Endothelial cell (in vitro differentiated cells): ENCODE measurements around the gene GARIN3. TPM values are rescaled to one million over a fixed set of nuclear protein-coding genes. Genes with fewer than 3 reads are reported as not detected.

Experiments used
- DNase-seq: peaks from one replicate; pipeline ENCODE4 v3.0.0; 2021; ENCODE audit warnings: low spot score
- H3K27ac Mint-ChIP-seq: one replicate; pipeline ENCODE4 v1.8.0; 2021; ENCODE audit warnings: mixed read lengths, inconsistent platforms; ENCODE audit not compliant: unreplicated experiment
- H3K27me3 Mint-ChIP-seq: one replicate; pipeline ENCODE4 v1.8.0; 2021; ENCODE audit warnings: mild to moderate bottlenecking, moderate library complexity, mixed read lengths, inconsistent platforms; ENCODE audit not compliant: unreplicated experiment
- H3K36me3 Mint-ChIP-seq: one replicate; pipeline ENCODE4 v1.8.0; 2021; ENCODE audit warnings: mild to moderate bottlenecking, low read depth, mixed read lengths, inconsistent platforms; ENCODE audit not compliant: unreplicated experiment
- H3K4me1 Mint-ChIP-seq: one replicate; pipeline ENCODE4 v1.8.0; 2021; ENCODE audit warnings: mild to moderate bottlenecking, mixed read lengths, inconsistent platforms; ENCODE audit not compliant: unreplicated experiment
- H3K4me3 Mint-ChIP-seq: one replicate; pipeline ENCODE4 v1.8.0; 2021; ENCODE audit warnings: mild to moderate bottlenecking, mixed read lengths, inconsistent platforms; ENCODE audit not compliant: unreplicated experiment
- H3K9me3 Mint-ChIP-seq: one replicate; pipeline ENCODE4 v1.8.0; 2021; ENCODE audit warnings: mixed read lengths, inconsistent platforms; ENCODE audit not compliant: unreplicated experiment
- CTCF ChIP-seq: fragments of 200-600 bp; sonication (generic); IDR thresholded peaks from one replicate; pipeline ENCODE4 v1.5.0; 2021; ENCODE audit warnings: antibody characterized with exemption; ENCODE audit not compliant: unreplicated experiment
- total RNA-seq: library from RNA; stranded (reverse); fragmentation: NEBNext Ultra II Directional; extraction: Animal tissue kit (Norgen Biotek cat#: 25700); gene quantifications from one replicate; pipeline ENCODE4 v1.2.1, GENCODE V29; 2021; ENCODE audit not compliant: unreplicated experiment

GARIN3 gene
- total RNA-seq, 1 donor from 2014 or later = not detected

- Mint-ChIP-seq H3K9me3 (no peaks in the 10 kb centered on the region), H3K36me3 (no peaks in the 10 kb centered on the region), H3K27ac (no peak overlapping the region), H3K27me3 (no peaks in the 10 kb centered on the region), H3K4me1 (no peaks in the 10 kb centered on the region), H3K4me3 (no peak overlapping the region)
- no peak for TF ChIP-seq CTCF
- no peak for DNase-seq
These were observed 4.1 kb downstream of the GARIN3 start for GRCh38 chr5:157161996-157162395.

DNA sequence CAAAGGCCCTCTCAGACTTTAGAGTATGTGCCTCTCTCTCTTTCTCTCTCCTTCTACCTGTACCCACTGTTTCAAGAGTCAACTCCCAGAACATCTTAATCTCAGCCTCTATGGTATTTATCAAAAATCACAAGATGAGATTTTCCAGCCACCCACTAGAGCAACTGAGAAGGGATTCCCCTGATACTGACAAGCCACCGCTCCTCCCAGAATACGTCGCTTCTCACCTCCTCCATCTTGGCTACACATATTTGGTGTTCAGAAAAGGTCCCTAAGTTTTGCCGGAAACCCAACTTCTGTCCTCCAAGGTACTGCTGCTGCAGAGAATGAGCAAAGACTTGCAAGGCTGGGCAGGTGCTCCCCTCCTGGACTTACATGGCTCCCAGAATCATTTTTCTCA, 6.1 kb downstream of the GARIN3 start:
- DNase-seq = no peak
- Mint-ChIP-seq H3K4me1 (no peaks in the 10 kb centered on the region), H3K27me3 (no peaks in the 10 kb centered on the region), H3K4me3 (no peak overlapping the region), H3K27ac (no peak overlapping the region), H3K9me3 (no peaks in the 10 kb centered on the region), H3K36me3 (no peaks in the 10 kb centered on the region)
- no peak for TF ChIP-seq CTCF

DNA sequence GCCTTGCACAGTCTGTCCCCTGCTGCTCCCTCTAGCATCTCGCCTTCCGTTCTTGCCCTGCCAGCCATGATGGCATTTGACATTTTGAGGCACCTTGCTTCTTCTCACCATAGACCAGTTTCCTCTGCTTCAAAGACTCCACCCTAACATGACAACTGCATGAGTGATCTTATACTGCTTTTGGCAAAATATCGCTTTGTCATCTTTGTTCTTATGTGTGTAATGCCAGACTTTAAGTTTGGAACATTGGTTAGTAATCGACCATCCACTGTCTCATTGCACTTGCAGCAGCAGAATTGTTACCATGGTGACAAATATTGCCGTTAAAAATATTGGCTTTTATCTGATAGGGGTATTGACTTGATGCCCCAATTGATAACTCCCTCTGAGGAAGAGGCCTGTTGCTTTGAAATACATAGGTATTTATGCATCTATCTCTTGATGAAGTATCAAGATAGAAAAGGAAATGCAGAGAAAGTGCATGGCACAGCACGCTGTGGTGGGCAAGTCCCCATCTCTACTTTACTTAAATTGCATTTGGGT, 6.8 kb downstream of the GARIN3 start:
- no peak overlapping the region for H3K4me3 Mint-ChIP-seq
- no peaks in the 10 kb centered on the region for H3K36me3 Mint-ChIP-seq
- H3K9me3 Mint-ChIP-seq = no peaks in the 10 kb centered on the region
- no peak for TF ChIP-seq CTCF
- H3K27me3 Mint-ChIP-seq = no peaks in the 10 kb centered on the region
- no peaks in the 10 kb centered on the region for H3K4me1 Mint-ChIP-seq
- H3K27ac Mint-ChIP-seq = no peak overlapping the region
- DNase-seq = no peak

DNA sequence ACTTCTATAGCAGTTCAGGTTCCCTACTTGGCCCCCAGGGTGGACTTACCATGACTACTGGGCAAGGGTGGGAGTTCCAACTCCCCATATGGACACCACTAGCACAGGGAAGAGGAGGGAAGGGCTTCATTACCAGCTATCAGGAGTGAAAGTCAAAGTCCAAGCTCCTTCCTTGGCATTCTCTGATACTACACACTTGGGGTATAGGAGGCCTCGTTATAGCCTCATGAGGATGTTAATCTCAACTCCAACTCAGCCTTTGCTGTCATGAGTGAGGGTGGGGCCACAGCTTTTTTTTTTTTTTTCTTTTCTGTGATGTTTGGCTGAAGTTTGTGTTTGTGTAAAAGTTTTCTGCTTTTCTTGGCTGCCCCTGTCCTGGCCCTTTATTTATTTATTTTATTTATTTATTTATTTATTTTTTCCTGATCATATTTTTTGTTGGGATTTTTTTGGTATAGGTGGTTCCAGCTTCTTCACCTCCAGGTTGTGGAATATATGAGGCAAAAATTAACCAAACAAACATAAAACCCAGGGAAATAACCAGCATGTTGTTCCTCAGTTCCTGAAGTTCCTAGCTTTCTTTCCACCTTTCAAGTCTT, 8.7 kb downstream of the GARIN3 start:
- Mint-ChIP-seq H3K4me1 (no peaks in the 10 kb centered on the region), H3K9me3 (no peaks in the 10 kb centered on the region), H3K27ac (no peak overlapping the region), H3K36me3 (no peaks in the 10 kb centered on the region), H3K4me3 (no peak overlapping the region), H3K27me3 (no peaks in the 10 kb centered on the region)
- DNase-seq = no peak
- no peak for TF ChIP-seq CTCF

DNA sequence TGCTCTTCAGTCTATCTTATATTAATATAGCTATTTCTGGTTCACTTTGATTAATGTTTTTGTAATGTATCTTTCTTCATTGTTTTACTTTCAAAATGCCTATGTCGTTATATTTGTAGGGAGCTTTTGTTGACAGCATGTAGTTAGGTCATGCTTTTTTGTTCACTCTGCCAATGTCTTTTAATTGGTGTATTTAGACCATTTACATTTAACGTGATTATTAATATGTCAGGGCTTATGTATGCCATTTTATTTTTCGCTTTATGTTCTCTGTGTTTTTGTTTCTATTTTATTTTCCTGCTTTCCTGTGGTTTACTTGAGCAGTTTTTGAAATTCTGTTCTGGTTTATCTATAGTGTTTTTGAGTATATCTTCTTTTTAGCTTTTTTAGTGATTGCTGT, 10.8 kb downstream of the GARIN3 start:
- Mint-ChIP-seq H3K27me3 (no peaks in the 10 kb centered on the region), H3K9me3 (no peaks in the 10 kb centered on the region), H3K4me3 (no peak overlapping the region), H3K27ac (no peak overlapping the region), H3K36me3 (no peaks in the 10 kb centered on the region), H3K4me1 (no peaks in the 10 kb centered on the region)
- no peak for DNase-seq
- TF ChIP-seq CTCF = no peak
